Activated T-cell treated with anti-CD3 and anti-CD28 coated beads, Interleukin-2, amount 50 U/mL, for 1 hour (primary cell): ENCODE results near the gene ZCCHC24.
"Not testable (repeated sequence)": the region's sequence is repeated elsewhere in the genome, so short reads cannot be mapped to it uniquely, and the experiment has no call there.

Source experiments
- DNase-seq: peaks from one replicate; pipeline ENCODE4 v3.0.0-alpha.2; 2020

The ZCCHC24 gene

GRCh38 chr10:79472449-79472848 lies 27.0 kb upstream of the ZCCHC24 start:
- no peak for DNase-seq

- no peak for DNase-seq
Measured at GRCh38 chr10:79471776-79472175, 26.4 kb upstream of the ZCCHC24 start.

GRCh38 chr10:79470096-79470495 lies 24.7 kb upstream of the ZCCHC24 start:
- DNase-seq = no peak

GRCh38 chr10:79468841-79469585 lies 23.6 kb upstream of the ZCCHC24 start:
- DNase-seq = no peak

- no peak for DNase-seq
Measured at GRCh38 chr10:79468015-79468560, 22.7 kb upstream of the ZCCHC24 start.

- DNase-seq = no peak
Measured at GRCh38 chr10:79465341-79465740, 19.9 kb upstream of the ZCCHC24 start.

GRCh38 chr10:79463578-79464496 lies 18.4 kb upstream of the ZCCHC24 start:
- no peak for DNase-seq

- no peak for DNase-seq
Measured at GRCh38 chr10:79460687-79461086, 15.3 kb upstream of the ZCCHC24 start.

- DNase-seq = no peak
Measured at GRCh38 chr10:79459243-79459642, 13.8 kb upstream of the ZCCHC24 start.

- DNase-seq = no peak
Measured at GRCh38 chr10:79458483-79458882, 13.1 kb upstream of the ZCCHC24 start.

GRCh38 chr10:79457256-79457785 lies 11.9 kb upstream of the ZCCHC24 start:
- DNase-seq = no peak

- DNase-seq = no peak
Measured at GRCh38 chr10:79454259-79454658, 8.8 kb upstream of the ZCCHC24 start.

GRCh38 chr10:79453392-79453791 lies 8.0 kb upstream of the ZCCHC24 start:
- DNase-seq = no peak

- DNase-seq = no peak
Measured at GRCh38 chr10:79452174-79452611, 6.8 kb upstream of the ZCCHC24 start.

GRCh38 chr10:79451046-79451699 lies 5.7 kb upstream of the ZCCHC24 start:
- DNase-seq = no peak

GRCh38 chr10:79449181-79450146 lies 4.0 kb upstream of the ZCCHC24 start:
- no peak for DNase-seq

GRCh38 chr10:79448732-79449049 lies 3.3 kb upstream of the ZCCHC24 start:
- no peak for DNase-seq

- DNase-seq = no peak
Measured at GRCh38 chr10:79447911-79448731, 2.7 kb upstream of the ZCCHC24 start.

GRCh38 chr10:79447249-79447648 lies 1.8 kb upstream of the ZCCHC24 start:
- DNase-seq = not testable (repeated sequence)

GRCh38 chr10:79446758-79447084 lies 1.3 kb upstream of the ZCCHC24 start:
- DNase-seq = no peak
